ENCODE data around the gene TIMM50.

The TIMM50 gene

DNA sequence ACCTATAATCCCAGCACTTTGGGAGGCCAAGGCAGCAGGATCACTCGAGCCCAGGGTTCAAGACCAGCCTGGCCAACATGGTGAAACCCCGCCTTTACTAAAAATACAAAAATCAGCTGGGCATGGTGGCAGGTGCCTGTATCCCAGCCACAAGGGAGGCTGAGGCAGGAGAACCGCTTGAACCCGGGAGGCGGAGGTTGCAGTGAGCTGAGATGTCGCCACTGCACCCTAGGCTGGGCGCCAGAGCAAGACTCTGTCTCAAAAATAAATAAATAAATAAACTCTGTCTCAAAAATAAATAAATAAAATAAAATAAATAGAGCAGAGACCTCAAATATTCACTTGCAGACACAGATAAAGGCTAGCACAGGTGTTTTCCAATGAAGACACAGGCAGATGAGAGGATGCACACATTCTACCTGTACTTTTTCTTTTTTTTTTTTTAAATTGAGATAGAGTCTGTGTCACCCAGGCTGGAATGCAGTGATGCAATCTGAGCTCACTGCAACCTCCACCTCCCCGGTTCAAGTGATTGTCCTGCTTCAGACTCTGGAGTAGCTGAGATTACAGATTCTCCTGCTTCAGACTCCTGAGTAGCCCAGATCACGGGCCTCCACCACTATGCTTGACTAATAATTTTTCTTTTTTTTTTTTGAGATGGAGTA lies 42.2 kb upstream of the TIMM50 start:
- Histone ChIP-seq H3K4me1 (ENCODE audit: low read length) (peaks cover 38% of the 10 kb centered on the region), H3K9me3 (ENCODE audit: insufficient read depth, low read length) (no peaks in the 10 kb centered on the region), H3K9ac (ENCODE audit: low read length) (no peak overlapping the region), H4K20me1 (ENCODE audit: insufficient read depth, low read length) (peaks cover 13% of the 10 kb centered on the region), H3K4me2 (ENCODE audit: low read length) (no peak overlapping the region), H3K79me2 (ENCODE audit: low read length) (peaks cover 27% of the 10 kb centered on the region), H3K27ac (ENCODE audit: low read length) (no peak overlapping the region), H3K27me3 (ENCODE audit: low read depth, low read length) (no peaks in the 10 kb centered on the region), H2AFZ (ENCODE audit: low read depth, low read length) (no peak overlapping the region), H3K4me3 (ENCODE audit: low read length) (no peak overlapping the region), H3K36me3 (replicated peaks; ENCODE audit: low read depth, low read length) (peaks cover 20% of the 10 kb centered on the region)
- TF ChIP-seq, protein P1, sequence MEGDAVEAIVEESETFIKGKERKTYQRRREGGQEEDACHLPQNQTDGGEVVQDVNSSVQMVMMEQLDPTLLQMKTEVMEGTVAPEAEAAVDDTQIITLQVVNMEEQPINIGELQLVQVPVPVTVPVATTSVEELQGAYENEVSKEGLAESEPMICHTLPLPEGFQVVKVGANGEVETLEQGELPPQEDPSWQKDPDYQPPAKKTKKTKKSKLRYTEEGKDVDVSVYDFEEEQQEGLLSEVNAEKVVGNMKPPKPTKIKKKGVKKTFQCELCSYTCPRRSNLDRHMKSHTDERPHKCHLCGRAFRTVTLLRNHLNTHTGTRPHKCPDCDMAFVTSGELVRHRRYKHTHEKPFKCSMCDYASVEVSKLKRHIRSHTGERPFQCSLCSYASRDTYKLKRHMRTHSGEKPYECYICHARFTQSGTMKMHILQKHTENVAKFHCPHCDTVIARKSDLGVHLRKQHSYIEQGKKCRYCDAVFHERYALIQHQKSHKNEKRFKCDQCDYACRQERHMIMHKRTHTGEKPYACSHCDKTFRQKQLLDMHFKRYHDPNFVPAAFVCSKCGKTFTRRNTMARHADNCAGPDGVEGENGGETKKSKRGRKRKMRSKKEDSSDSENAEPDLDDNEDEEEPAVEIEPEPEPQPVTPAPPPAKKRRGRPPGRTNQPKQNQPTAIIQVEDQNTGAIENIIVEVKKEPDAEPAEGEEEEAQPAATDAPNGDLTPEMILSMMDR (IDR thresholded peaks at IDR 0.05; ENCODE audit: low read depth, low read length), result no peak
- TF ChIP-seq EZH2phosphoT487 (IDR thresholded peaks at IDR 0.05; ENCODE audit: low read depth), result no peak

DNA sequence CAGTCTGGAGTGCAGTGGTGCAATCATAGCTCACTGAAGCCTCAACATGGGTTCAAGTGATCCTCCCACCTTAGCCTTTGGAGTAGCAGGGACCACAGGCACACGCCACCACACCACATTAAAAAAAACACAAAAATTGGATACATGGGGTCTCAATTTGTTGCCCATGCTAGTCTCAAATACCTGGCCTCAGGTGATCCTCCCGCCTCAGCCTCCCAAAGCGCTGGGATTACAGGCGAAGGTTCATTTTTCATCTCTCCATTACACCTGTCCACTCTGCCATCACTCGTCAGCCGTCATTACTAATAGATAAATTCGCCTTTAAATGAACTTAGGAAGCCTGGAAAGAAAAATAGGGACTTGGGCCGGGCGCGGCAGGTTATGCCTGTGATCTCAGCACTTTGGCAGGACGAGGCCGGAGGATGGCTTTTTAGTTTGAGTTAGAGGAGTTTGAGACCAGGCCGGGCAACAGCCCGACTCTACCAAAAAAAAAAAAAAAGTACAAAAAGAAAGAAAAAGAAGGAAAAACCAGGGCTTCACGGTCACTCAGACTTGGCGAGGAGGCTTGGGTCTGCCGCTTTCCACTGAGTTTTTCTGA lies 35.9 kb upstream of the TIMM50 start:
- Histone ChIP-seq H3K27me3 (ENCODE audit: low read depth, low read length) (no peaks in the 10 kb centered on the region), H3K4me2 (ENCODE audit: low read length) (peak overlapping the region; percentile 76), H3K4me3 (ENCODE audit: low read length) (peak overlapping the region; percentile 92), H2AFZ (ENCODE audit: low read depth, low read length) (no peak overlapping the region), H3K9ac (ENCODE audit: low read length) (peak overlapping the region; percentile 98), H3K36me3 (replicated peaks; ENCODE audit: low read depth, low read length) (peaks cover 29% of the 10 kb centered on the region), H4K20me1 (ENCODE audit: insufficient read depth, low read length) (peaks cover 22% of the 10 kb centered on the region), H3K27ac (ENCODE audit: low read length) (peak overlapping the region; percentile 85), H3K79me2 (ENCODE audit: low read length) (peaks cover 53% of the 10 kb centered on the region), H3K4me1 (ENCODE audit: low read length) (peaks cover 55% of the 10 kb centered on the region), H3K9me3 (ENCODE audit: insufficient read depth, low read length) (no peaks in the 10 kb centered on the region)
- TF ChIP-seq EZH2phosphoT487 (IDR thresholded peaks at IDR 0.05; ENCODE audit: low read depth), result no peak
- TF ChIP-seq, protein P1 (IDR thresholded peaks at IDR 0.05; ENCODE audit: low read depth, low read length), result no peak

DNA sequence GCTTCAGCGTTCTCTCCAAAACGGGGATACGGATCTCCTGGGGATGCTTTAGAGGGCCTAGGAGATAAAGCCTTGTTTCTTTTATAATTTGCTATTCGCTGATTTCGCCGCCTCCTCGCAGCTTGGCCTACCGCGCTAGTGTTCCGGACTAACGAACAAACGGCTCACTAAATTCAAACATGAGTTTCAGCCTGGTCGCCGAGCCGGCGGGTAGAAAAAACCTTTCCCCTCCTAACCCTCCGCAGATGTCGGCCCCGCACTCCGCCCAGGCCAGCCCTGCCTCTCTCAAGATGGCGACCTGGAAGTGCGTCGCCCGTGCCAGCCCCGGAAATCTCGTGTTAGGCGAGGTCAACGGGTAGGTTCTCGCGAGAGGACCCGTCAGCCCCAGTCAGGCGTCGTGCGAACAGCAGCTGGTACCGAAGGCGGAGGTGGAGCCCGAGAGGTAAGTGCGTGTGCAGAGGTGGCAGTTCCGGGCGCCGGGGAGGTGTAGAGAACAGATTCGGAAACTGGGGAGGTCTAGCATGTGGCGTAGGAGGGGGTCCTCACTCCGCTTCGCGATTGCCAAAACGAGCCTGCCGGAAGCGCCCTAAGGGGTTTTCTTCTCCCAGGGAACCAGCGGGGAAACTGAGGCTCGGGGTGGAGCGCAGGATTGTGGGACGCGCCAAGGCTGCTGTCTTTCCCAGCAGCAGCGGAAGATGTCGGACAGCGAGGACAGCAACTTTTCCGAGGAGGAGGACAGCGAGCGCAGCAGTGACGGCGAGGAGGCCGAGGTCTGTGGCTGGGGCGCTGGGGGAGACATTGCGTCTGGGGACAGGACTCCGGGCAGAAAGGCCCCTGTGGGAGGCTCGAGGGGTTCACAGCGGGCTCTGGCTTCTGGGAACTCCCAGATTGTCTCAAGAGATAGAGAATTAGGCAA lies 35.2 kb upstream of the TIMM50 start, which contains the start of gene SUPT5H:
Gene SUPT5H, plus strand, starts transcription at position 387 of the 916 bp plus-strand sequence. Its CDS starts 309 bp downstream, at position 696.
- Histone ChIP-seq H3K79me2 (ENCODE audit: low read length) (peaks cover 61% of the 10 kb centered on the region), H3K9me3 (ENCODE audit: insufficient read depth, low read length) (no peaks in the 10 kb centered on the region), H3K27me3 (ENCODE audit: low read depth, low read length) (no peaks in the 10 kb centered on the region), H3K36me3 (replicated peaks; ENCODE audit: low read depth, low read length) (peaks cover 31% of the 10 kb centered on the region), H3K4me1 (ENCODE audit: low read length) (peaks cover 52% of the 10 kb centered on the region), H3K27ac (ENCODE audit: low read length) (peak within 1 kb of the TSS; percentile 85), H2AFZ (ENCODE audit: low read depth, low read length) (peak within 1 kb of the TSS; percentile 9; the same call in 1 of the 2 replicates), H4K20me1 (ENCODE audit: insufficient read depth, low read length) (peaks cover 29% of the 10 kb centered on the region), H3K9ac (ENCODE audit: low read length) (peak within 1 kb of the TSS; percentile 98), H3K4me3 (ENCODE audit: low read length) (peak within 1 kb of the TSS; percentile 92), H3K4me2 (ENCODE audit: low read length) (peak within 1 kb of the TSS; percentile 95)
- TF ChIP-seq EZH2phosphoT487 (IDR thresholded peaks at IDR 0.05; ENCODE audit: low read depth), result no peak
- TF ChIP-seq, protein P1 (IDR thresholded peaks at IDR 0.05; ENCODE audit: low read depth, low read length), result no peak

All from OCI-LY3 (cell line).